ENCODE results near the gene KLHL5.

Gene KLHL5

GRCh38 chr4:39043861-39044363, 18.1 kb upstream of the KLHL5 start:
- DNase-seq (ENCODE audit: low read depth): no peak

GRCh38 chr4:39044364-39044955, 17.6 kb upstream of the KLHL5 start:
- peak; percentile 84 for DNase-seq (ENCODE audit: low read depth)

- peak; percentile 28 for DNase-seq (ENCODE audit: low read depth)
Observed at GRCh38 chr4:39044956-39045826, 16.8 kb upstream of the KLHL5 start.

- no peak for DNase-seq (ENCODE audit: low read depth)
Observed at GRCh38 chr4:39045827-39046221, 16.2 kb upstream of the KLHL5 start.

GRCh38 chr4:39046249-39046648, 15.8 kb upstream of the KLHL5 start:
- DNase-seq (ENCODE audit: low read depth): no peak

- DNase-seq (ENCODE audit: low read depth): no peak
Observed at GRCh38 chr4:39047681-39048080, 14.4 kb upstream of the KLHL5 start.

GRCh38 chr4:39048311-39048710, 13.7 kb upstream of the KLHL5 start:
- no peak for DNase-seq (ENCODE audit: low read depth)

GRCh38 chr4:39050590-39050989, 11.4 kb upstream of the KLHL5 start:
- no peak for DNase-seq (ENCODE audit: low read depth)

- DNase-seq (ENCODE audit: low read depth): no peak
Observed at GRCh38 chr4:39051492-39051891, 10.5 kb upstream of the KLHL5 start.

GRCh38 chr4:39053983-39054382, 8.0 kb upstream of the KLHL5 start:
- DNase-seq (ENCODE audit: low read depth): no peak

GRCh38 chr4:39054497-39054896, 7.5 kb upstream of the KLHL5 start:
- DNase-seq (ENCODE audit: low read depth): no peak

- no peak for DNase-seq (ENCODE audit: low read depth)
Observed at GRCh38 chr4:39056023-39056422, 6.0 kb upstream of the KLHL5 start.

GRCh38 chr4:39061457-39061856, 575 bp upstream of the KLHL5 start:
- no peak for DNase-seq (ENCODE audit: low read depth)

GRCh38 chr4:39062770-39063097, 702 bp downstream of the KLHL5 start:
- no peak for DNase-seq (ENCODE audit: low read depth)

- DNase-seq (ENCODE audit: low read depth): no peak
Observed at GRCh38 chr4:39063430-39063829, 1.4 kb downstream of the KLHL5 start.

- DNase-seq (ENCODE audit: low read depth): no peak
Observed at GRCh38 chr4:39066371-39066770, 4.3 kb downstream of the KLHL5 start.

- no peak for DNase-seq (ENCODE audit: low read depth)
Observed at GRCh38 chr4:39067031-39067430, 5.0 kb downstream of the KLHL5 start.

- no peak for DNase-seq (ENCODE audit: low read depth)
Observed at GRCh38 chr4:39067451-39067850, 5.4 kb downstream of the KLHL5 start.

GRCh38 chr4:39068907-39069306, 6.9 kb downstream of the KLHL5 start:
- no peak for DNase-seq (ENCODE audit: low read depth)

GRCh38 chr4:39078829-39079228, 16.8 kb downstream of the KLHL5 start:
- no peak for DNase-seq (ENCODE audit: low read depth)

GRCh38 chr4:39083164-39083563, 21.1 kb downstream of the KLHL5 start:
- DNase-seq (ENCODE audit: low read depth): no peak

- DNase-seq (ENCODE audit: low read depth): no peak
Observed at GRCh38 chr4:39085891-39086290, 23.9 kb downstream of the KLHL5 start.

GRCh38 chr4:39096847-39097246, 34.8 kb downstream of the KLHL5 start:
- no peak for DNase-seq (ENCODE audit: low read depth)

- DNase-seq (ENCODE audit: low read depth): no peak
Observed at GRCh38 chr4:39097290-39097689, 35.3 kb downstream of the KLHL5 start.

All from activated T-helper 1 cell treated with Interleukin-2 at 50 U/mL for 16 hours (primary cell).